ENCODE results near the gene GPSM3. TPM values are rescaled to one million over a fixed set of nuclear protein-coding genes. Genes with fewer than 3 reads are reported as not detected.
A peak's percentile ranks its signal among the peaks of the same experiment; 100 is the strongest.

GPSM3 gene
- total RNA-seq, 2 experiments from 2014 or later: 274 to 282 TPM

GRCh38 chr6:32181148-32181702, 11.2 kb downstream of the GPSM3 start:
- ChIA-PET CTCF (interaction anchor here (1.8 to 2.3 kb wide), 2 partner anchors 9 to 14 kb away, joined by 6 to 8 read pairs; partner anchors contain the start of gene PBX2), POLR2A (no interaction called here)
- peaks cover 40% of the 10 kb centered on the region for H3K36me3 Mint-ChIP-seq (ENCODE audit: low read depth)
- H3K9me3 Mint-ChIP-seq: no peaks in the 10 kb centered on the region
- no peak overlapping the region for H3K4me3 Mint-ChIP-seq
- peaks cover 55% of the 10 kb centered on the region for H3K4me1 Mint-ChIP-seq
- no peak for DNase-seq
- H3K27ac Mint-ChIP-seq: no peak overlapping the region
- H3K27me3 Mint-ChIP-seq: no peaks in the 10 kb centered on the region

GRCh38 chr6:32179766-32180405, 12.6 kb downstream of the GPSM3 start:
- DNase-seq: no peak
- Mint-ChIP-seq H3K4me3 (peak overlapping the region; percentile 39), H3K36me3 (ENCODE audit: low read depth) (peaks cover 31% of the 10 kb centered on the region), H3K9me3 (no peaks in the 10 kb centered on the region), H3K4me1 (peaks cover 53% of the 10 kb centered on the region), H3K27me3 (no peaks in the 10 kb centered on the region), H3K27ac (no peak overlapping the region)
- POLR2A ChIA-PET: no interaction called here
- CTCF ChIA-PET: interaction anchor here (0.8 to 1.9 kb wide), 4 partner anchors 11 to 89 kb away, joined by 3 to 10 read pairs (median 5); partner anchors contain the start of genes GPSM3 and PBX2

DNA sequence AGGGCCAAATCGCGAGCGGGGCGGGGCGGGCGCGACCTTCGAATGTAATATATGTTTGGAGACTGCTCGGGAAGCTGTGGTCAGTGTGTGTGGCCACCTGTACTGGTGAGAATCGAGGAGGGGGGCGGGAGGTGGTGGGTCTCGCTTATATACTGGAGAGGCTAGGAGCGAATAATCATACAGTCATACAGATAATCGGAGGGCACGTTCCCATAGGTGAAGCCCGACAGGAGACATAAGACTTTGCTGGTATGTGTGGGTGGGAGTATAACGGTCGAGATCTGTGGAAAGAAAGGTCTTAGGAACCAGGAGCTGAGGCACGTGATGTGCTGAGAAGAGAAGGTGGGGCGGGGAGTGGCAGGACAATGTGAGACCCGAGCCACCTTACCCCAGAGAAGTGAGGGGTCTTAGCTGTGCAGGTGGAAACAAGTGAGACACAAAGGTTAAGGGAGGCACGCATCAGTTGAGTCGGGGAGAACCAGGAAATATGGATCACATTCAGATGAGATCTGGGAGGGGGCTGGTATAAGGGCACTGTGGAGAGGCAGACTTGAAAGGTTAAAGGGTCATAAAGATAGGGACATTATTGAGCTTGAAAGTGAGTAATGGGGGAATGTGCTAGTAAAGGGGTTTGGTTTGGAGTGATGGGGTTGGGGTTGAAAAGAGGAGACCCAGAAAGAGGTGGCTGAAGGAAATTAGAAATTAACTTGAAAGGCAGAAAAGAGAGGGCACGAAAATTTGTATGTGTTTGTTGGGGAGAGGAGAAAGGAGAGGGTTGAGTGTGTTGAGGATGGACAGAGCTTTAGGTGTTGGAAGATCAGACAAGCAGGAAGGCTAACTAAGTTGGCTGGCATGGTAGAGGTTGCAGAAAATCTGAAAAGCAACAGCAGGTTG, 13.6 kb downstream of the GPSM3 start:
- Mint-ChIP-seq H3K36me3 (ENCODE audit: low read depth) (peaks cover 27% of the 10 kb centered on the region), H3K4me3 (peak overlapping the region; percentile 90), H3K27me3 (no peaks in the 10 kb centered on the region), H3K4me1 (peaks cover 61% of the 10 kb centered on the region), H3K27ac (peak overlapping the region; percentile 89), H3K9me3 (no peaks in the 10 kb centered on the region)
- DNase-seq: no peak
- ChIA-PET CTCF (interaction anchor here (0.6 to 1.9 kb wide), 6 partner anchors 12 to 1462 kb away, joined by 3 to 10 read pairs (median 4); partner anchors contain the start of genes GPSM3, MDC1 and PBX2), POLR2A (no interaction called here)

- Mint-ChIP-seq H3K9me3 (no peaks in the 10 kb centered on the region), H3K36me3 (ENCODE audit: low read depth) (peaks cover 27% of the 10 kb centered on the region), H3K27ac (peak within 1 kb of the TSS; percentile 89), H3K27me3 (no peaks in the 10 kb centered on the region), H3K4me3 (peak within 1 kb of the TSS; percentile 90), H3K4me1 (peaks cover 69% of the 10 kb centered on the region)
- peak; percentile 99 for DNase-seq
- CTCF ChIA-PET: interaction anchor here (0.7 to 1.3 kb wide), 5 partner anchors 13 to 59 kb away, joined by 3 to 4 read pairs (median 3); no protein-coding TSS in a partner anchor
- POLR2A ChIA-PET: no interaction called here
These were observed 14.5 kb downstream of the GPSM3 start, which contains the start of gene RNF5 for GRCh38 chr6:32177788-32178546. Gene RNF5 (plus strand): TSS chr6:32178405. CDS start chr6:32178512, 107 bp downstream.

DNA sequence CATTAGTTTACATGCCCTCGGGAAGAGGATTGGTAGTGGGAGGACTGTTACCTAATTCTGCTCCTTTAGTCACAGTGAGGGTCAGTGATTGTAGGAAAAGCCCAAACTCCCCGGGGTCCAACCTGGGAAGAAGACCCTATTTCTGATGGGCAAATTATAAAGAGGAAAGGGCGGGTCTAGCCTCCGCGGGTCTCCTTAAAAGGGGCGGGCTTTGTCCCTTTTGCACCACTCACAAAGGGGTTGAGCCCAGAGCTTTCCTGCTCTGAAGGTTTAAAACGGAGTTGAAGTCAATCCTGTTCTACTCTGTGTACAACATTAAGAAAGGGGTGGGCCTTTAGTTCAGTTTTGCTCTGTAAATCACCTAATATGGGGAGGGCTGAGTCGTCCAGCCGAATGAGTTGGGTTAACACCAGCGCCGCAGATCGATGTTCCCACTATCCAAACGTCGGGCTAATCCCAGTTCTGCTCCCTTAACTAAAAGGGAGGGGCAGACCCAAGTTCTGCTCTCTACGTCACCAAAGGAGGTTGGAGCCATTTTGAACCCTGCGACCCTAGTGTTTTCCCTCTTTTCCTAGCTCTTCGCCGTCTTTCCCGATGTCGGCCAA, 15.2 kb downstream of the GPSM3 start:
- CTCF ChIA-PET: interaction anchor here (0.7 to 1.3 kb wide), 4 partner anchors 14 to 59 kb away, joined by 3 to 4 read pairs (median 3); no protein-coding TSS in a partner anchor
- no peaks in the 10 kb centered on the region for H3K27me3 Mint-ChIP-seq
- peaks cover 74% of the 10 kb centered on the region for H3K4me1 Mint-ChIP-seq
- H3K36me3 Mint-ChIP-seq (ENCODE audit: low read depth): peaks cover 23% of the 10 kb centered on the region
- peak overlapping the region; percentile 89 for H3K27ac Mint-ChIP-seq
- peak overlapping the region; percentile 90 for H3K4me3 Mint-ChIP-seq
- no peaks in the 10 kb centered on the region for H3K9me3 Mint-ChIP-seq
- POLR2A ChIA-PET: no interaction called here
- DNase-seq: peak; percentile 54

- peaks cover 70% of the 10 kb centered on the region for H3K4me1 Mint-ChIP-seq
- peak overlapping the region; percentile 90 for H3K4me3 Mint-ChIP-seq
- POLR2A ChIA-PET: interaction anchor here (0.6 kb wide), 1 partner anchor 13 kb away, joined by 6 read pairs; no protein-coding TSS in a partner anchor
- peak overlapping the region; percentile 89 for H3K27ac Mint-ChIP-seq
- CTCF ChIA-PET: interaction anchor here (1.3 kb wide), 1 partner anchor 58 kb away, joined by 4 read pairs; no protein-coding TSS in a partner anchor
- no peaks in the 10 kb centered on the region for H3K27me3 Mint-ChIP-seq
- peaks cover 21% of the 10 kb centered on the region for H3K36me3 Mint-ChIP-seq (ENCODE audit: low read depth)
- H3K9me3 Mint-ChIP-seq: no peaks in the 10 kb centered on the region
- DNase-seq: no peak
These were observed 15.8 kb downstream of the GPSM3 start for GRCh38 chr6:32176476-32177182.

- ChIA-PET POLR2A (interaction anchor here (0.6 kb wide), 1 partner anchor 12 kb away, joined by 6 read pairs; no protein-coding TSS in a partner anchor), CTCF (interaction anchor here (0.5 kb wide), 1 partner anchor 14 kb away, joined by 3 read pairs; no protein-coding TSS in a partner anchor)
- peaks cover 67% of the 10 kb centered on the region for H3K4me1 Mint-ChIP-seq
- H3K4me3 Mint-ChIP-seq: peak within 1 kb of the TSS; percentile 90
- peak; percentile 96 for DNase-seq
- peak within 1 kb of the TSS; percentile 89 for H3K27ac Mint-ChIP-seq
- H3K36me3 Mint-ChIP-seq (ENCODE audit: low read depth): peaks cover 18% of the 10 kb centered on the region
- H3K27me3 Mint-ChIP-seq: no peaks in the 10 kb centered on the region
- H3K9me3 Mint-ChIP-seq: no peaks in the 10 kb centered on the region
These were observed 16.6 kb downstream of the GPSM3 start, which contains the start of gene AGPAT1 for GRCh38 chr6:32175711-32176475. Gene AGPAT1 (minus strand): TSS chr6:32176084. CDS start chr6:32171496, 4,588 bp downstream.

DNA sequence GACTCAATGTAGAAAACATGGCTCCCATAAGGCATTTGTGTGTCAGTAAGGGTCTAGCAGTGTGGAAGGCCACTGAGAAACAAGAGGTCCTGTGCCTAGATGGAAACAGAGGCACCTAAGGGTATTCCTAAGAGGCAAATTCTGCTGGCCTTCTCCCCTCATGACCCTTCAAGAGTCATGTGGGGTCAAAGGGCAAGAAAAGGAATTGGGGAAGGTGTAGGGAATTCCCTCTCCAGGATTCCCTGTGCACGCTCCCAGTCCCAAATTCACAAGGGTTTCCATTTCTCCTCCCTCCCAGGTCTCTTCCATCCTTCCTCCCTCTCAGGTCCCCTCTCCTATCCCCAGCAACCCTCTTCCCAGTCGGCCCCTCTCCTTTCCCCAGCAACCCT, 17.1 kb downstream of the GPSM3 start:
- ChIA-PET CTCF (no interaction called here), POLR2A (no interaction called here)
- Mint-ChIP-seq H3K27ac (peak overlapping the region; percentile 72), H3K27me3 (no peaks in the 10 kb centered on the region), H3K9me3 (no peaks in the 10 kb centered on the region), H3K4me3 (peak overlapping the region; percentile 90), H3K4me1 (peaks cover 61% of the 10 kb centered on the region), H3K36me3 (ENCODE audit: low read depth) (peaks cover 15% of the 10 kb centered on the region)
- no peak for DNase-seq

GRCh38 chr6:32174416-32174815, 18.0 kb downstream of the GPSM3 start:
- no peak for DNase-seq
- H3K9me3 Mint-ChIP-seq: no peaks in the 10 kb centered on the region
- H3K27me3 Mint-ChIP-seq: no peaks in the 10 kb centered on the region
- H3K36me3 Mint-ChIP-seq (ENCODE audit: low read depth): peaks cover 14% of the 10 kb centered on the region
- no peak overlapping the region for H3K27ac Mint-ChIP-seq
- ChIA-PET POLR2A (no interaction called here), CTCF (no interaction called here)
- H3K4me1 Mint-ChIP-seq: peaks cover 56% of the 10 kb centered on the region
- H3K4me3 Mint-ChIP-seq: peak overlapping the region; percentile 6

GRCh38 chr6:32173051-32173727, 19.3 kb downstream of the GPSM3 start:
- peaks cover 9% of the 10 kb centered on the region for H3K36me3 Mint-ChIP-seq (ENCODE audit: low read depth)
- CTCF ChIA-PET: interaction anchor here (1.3 kb wide), 1 partner anchor 44 kb away, joined by 3 read pairs; no protein-coding TSS in a partner anchor
- no peaks in the 10 kb centered on the region for H3K9me3 Mint-ChIP-seq
- H3K27ac Mint-ChIP-seq: peak overlapping the region; percentile 4
- POLR2A ChIA-PET: no interaction called here
- DNase-seq: no peak
- H3K4me3 Mint-ChIP-seq: no peak overlapping the region
- peaks cover 46% of the 10 kb centered on the region for H3K4me1 Mint-ChIP-seq
- no peaks in the 10 kb centered on the region for H3K27me3 Mint-ChIP-seq

Data from activated CD4-positive, alpha-beta T cell treated with anti-CD3 and anti-CD28 coated beads, Interleukin-2, amount 10 ng/mL, durations not matched to agents 7 days and 5 days (primary cell).